ENCODE results near the gene BCR.
"Not testable (repeated sequence)": the region's sequence is repeated elsewhere in the genome, so short reads cannot be mapped to it uniquely, and the experiment has no call there.

BCR gene

GRCh38 chr22:23180301-23180892 is at the start of gene BCR:
Gene BCR (plus strand): TSS chr22:23180509. CDS start chr22:23180961, 452 bp downstream.
- peak within 1 kb of the TSS; percentile 69 for H3K4me3 ChIP-seq (ENCODE audit: low read depth, low read length)
- no peak for TF ChIP-seq CTCF (IDR thresholded peaks at IDR 0.05; ENCODE audit: insufficient read depth, low read depth, low read length, missing control alignments)
- peak; percentile 77 for DNase-seq (ENCODE audit: low read depth)

GRCh38 chr22:23130697-23131096 is 49.6 kb upstream of the BCR start:
- H3K4me3 ChIP-seq (ENCODE audit: low read depth, low read length): no peak overlapping the region
- TF ChIP-seq CTCF (IDR thresholded peaks at IDR 0.05; ENCODE audit: insufficient read depth, low read depth, low read length, missing control alignments): no peak
- DNase-seq (ENCODE audit: low read depth): no peak

GRCh38 chr22:23131931-23132330 is 48.4 kb upstream of the BCR start:
- no peak for TF ChIP-seq CTCF (IDR thresholded peaks at IDR 0.05; ENCODE audit: insufficient read depth, low read depth, low read length, missing control alignments)
- no peak overlapping the region for H3K4me3 ChIP-seq (ENCODE audit: low read depth, low read length)
- DNase-seq (ENCODE audit: low read depth): no peak

GRCh38 chr22:23132376-23133091 is 47.8 kb upstream of the BCR start:
- no peak for TF ChIP-seq CTCF (IDR thresholded peaks at IDR 0.05; ENCODE audit: insufficient read depth, low read depth, low read length, missing control alignments)
- no peak for DNase-seq (ENCODE audit: low read depth)
- H3K4me3 ChIP-seq (ENCODE audit: low read depth, low read length): no peak overlapping the region

GRCh38 chr22:23133922-23134321 is 46.4 kb upstream of the BCR start:
- no peak for TF ChIP-seq CTCF (IDR thresholded peaks at IDR 0.05; ENCODE audit: insufficient read depth, low read depth, low read length, missing control alignments)
- DNase-seq (ENCODE audit: low read depth): no peak

GRCh38 chr22:23136991-23137390 is 43.3 kb upstream of the BCR start:
- H3K4me3 ChIP-seq (ENCODE audit: low read depth, low read length); DNase-seq (ENCODE audit: low read depth): not testable (repeated sequence)

More at GRCh38 chr22:23133922-23134321, 46.4 kb upstream of the BCR start:
- H3K4me3 ChIP-seq (ENCODE audit: low read depth, low read length): no peak overlapping the region

- TF ChIP-seq CTCF (IDR thresholded peaks at IDR 0.05; ENCODE audit: insufficient read depth, low read depth, low read length, missing control alignments): no peak
- DNase-seq (ENCODE audit: low read depth): no peak
- peak overlapping the region; percentile 30 for H3K4me3 ChIP-seq (ENCODE audit: low read depth, low read length)
Observed at GRCh38 chr22:23137468-23137867, 42.8 kb upstream of the BCR start.

Measured in GM12865 (cell line).